ENCODE data around the gene FOSB. TPM values are rescaled to one million over a fixed set of nuclear protein-coding genes. Genes with fewer than 3 reads are reported as not detected.
A peak's percentile ranks its signal among the peaks of the same experiment; 100 is the strongest.

The FOSB gene
- total and polyA plus RNA-seq, 2 donors (not counting 1 experiment from before 2014, with no cell fraction given), result 2.8 to 24.9 TPM

DNA sequence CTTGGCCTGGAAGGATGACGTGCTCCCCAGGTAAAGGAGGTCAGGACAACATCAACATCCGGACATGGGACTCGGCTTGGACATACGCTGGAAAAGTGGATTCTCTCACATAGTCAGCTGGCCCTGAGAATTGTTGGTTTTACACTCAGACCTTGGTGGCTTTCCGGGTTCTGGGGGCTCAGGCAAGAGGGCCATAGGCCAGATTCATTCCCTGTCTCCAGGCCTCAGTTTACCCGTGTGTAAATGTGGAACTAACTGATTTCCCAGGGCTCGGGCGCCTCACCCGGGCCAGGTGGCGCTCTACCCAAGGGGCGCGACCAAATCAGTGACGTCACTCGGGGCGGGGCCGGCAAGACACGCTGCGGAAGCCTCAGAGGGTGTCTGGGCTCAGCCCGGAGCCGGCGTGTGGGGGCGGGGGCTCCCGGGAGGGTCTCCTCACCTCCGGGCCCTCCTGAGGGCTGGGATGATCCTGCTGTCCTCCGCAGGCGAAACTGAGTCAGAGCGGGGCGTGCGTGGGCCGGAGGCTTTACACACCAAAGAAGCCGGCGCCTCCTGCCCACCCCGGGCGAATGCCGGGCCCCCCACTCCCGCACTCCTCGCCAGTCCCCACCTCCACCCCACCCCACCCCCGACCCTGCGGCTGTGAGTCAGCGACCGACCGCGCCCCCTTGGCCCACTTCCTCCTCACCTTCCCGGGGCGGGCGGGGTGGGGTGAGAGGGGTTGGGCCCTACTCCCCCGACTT lies 38.6 kb downstream of the FOSB start:
- H3K27me3 ChIP-seq (ENCODE audit: control insufficient read depth, insufficient read depth, low read length), result no peaks in the 10 kb centered on the region
- H3K4me2 ChIP-seq (ENCODE audit: extremely low read depth, insufficient read depth, low read length), result peak overlapping the region; percentile 94
- H4K20me1 ChIP-seq (ENCODE audit: control insufficient read depth, extremely low read depth, insufficient read depth, low read length), result no peaks in the 10 kb centered on the region
- peak overlapping the region; percentile 83 for H3K27ac ChIP-seq (ENCODE audit: insufficient read depth, low read length)
- no peaks in the 10 kb centered on the region for H3K9me3 ChIP-seq (ENCODE audit: control insufficient read depth, insufficient read depth, low read depth, low read length)
- peak overlapping the region; percentile 60 for H2AFZ ChIP-seq (ENCODE audit: low read length)
- peaks cover 12% of the 10 kb centered on the region for H3K4me1 ChIP-seq (ENCODE audit: control insufficient read depth, extremely low read depth, insufficient read depth, low read length)
- TF ChIP-seq, protein P1, sequence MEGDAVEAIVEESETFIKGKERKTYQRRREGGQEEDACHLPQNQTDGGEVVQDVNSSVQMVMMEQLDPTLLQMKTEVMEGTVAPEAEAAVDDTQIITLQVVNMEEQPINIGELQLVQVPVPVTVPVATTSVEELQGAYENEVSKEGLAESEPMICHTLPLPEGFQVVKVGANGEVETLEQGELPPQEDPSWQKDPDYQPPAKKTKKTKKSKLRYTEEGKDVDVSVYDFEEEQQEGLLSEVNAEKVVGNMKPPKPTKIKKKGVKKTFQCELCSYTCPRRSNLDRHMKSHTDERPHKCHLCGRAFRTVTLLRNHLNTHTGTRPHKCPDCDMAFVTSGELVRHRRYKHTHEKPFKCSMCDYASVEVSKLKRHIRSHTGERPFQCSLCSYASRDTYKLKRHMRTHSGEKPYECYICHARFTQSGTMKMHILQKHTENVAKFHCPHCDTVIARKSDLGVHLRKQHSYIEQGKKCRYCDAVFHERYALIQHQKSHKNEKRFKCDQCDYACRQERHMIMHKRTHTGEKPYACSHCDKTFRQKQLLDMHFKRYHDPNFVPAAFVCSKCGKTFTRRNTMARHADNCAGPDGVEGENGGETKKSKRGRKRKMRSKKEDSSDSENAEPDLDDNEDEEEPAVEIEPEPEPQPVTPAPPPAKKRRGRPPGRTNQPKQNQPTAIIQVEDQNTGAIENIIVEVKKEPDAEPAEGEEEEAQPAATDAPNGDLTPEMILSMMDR (conservative IDR thresholded peaks at IDR 0.05 in 1 of 2, IDR thresholded peaks at IDR 0.05 in 1 of 2; ENCODE audit: low read depth in 1 of 2, low read length in 2 of 2), result peak; percentile 32 to 48
- TF ChIP-seq EZH2 (IDR thresholded peaks at IDR 0.05; ENCODE audit: low read length, missing control alignments), result no peak
- peak overlapping the region; percentile 69 for H3K9ac ChIP-seq (ENCODE audit: insufficient read depth, low read length)
- H3K36me3 ChIP-seq (ENCODE audit: control insufficient read depth, insufficient read depth, low read length), result no peaks in the 10 kb centered on the region
- peaks cover 40% of the 10 kb centered on the region for H3K79me2 ChIP-seq (ENCODE audit: control insufficient read depth, insufficient read depth, low read length)
- DNase-seq (ENCODE audit: low read depth in 2 of 2), result peak; percentile 87 to 91
- H3K4me3 ChIP-seq (replicated peaks in 1 of 4; ENCODE audit: control extremely low read depth in 1 of 4, insufficient read depth in 1 of 4, low read depth in 3 of 4, low read length in 4 of 4), result peak overlapping the region; percentile 75 to 96 (median 93)

DNA sequence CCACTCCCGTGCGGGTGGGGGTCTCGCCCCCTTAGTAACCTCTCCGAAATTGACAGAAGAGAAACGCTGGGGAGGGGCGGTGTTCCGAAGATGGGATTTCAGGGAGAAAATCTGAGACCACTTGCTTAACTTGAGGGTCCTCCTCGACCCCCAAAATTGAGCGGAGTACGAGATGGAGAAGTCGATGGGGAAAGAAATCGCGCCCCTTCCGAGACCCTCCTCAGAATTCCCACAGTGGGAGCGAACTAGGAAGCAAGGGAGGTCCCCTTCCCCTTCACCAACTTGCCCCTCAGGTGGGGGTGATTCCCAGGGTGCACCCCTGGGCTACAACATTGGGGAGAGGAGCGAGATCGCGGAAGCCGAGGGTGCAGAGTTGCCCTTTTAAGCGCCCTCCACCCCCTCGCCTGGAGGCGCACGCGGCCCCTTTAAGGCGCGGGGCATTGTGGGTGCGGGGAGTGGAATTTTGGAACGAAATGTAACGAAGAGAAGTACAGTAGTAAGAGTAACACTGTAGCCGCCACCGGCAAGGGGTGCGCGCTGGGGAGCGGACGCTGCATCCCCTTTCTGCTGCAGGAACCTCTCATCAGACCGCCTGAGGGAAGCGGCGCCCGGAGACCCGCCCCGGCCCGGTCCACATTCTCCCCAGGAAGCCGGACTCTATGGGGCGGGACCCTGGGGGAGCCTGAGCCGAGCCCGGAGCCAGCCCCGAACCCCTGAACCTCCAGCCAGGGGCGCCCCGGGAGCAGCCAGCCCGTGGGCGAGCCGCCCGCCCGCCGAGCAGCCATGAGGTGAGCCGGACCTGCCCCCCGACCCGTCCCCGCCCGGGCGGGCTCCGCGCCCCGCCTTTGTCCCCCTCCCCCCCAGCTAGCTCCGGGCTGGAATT lies 39.4 kb downstream of the FOSB start, which contains the start of gene VASP:
Gene VASP, plus strand, starts transcription at position 491 of the 883 bp plus-strand sequence. Its CDS starts 293 bp downstream, at position 784.
- H3K27ac ChIP-seq (ENCODE audit: insufficient read depth, low read length), result peak within 1 kb of the TSS; percentile 83
- peak within 1 kb of the TSS; percentile 69 for H3K9ac ChIP-seq (ENCODE audit: insufficient read depth, low read length)
- peak; percentile 79 to 84 for DNase-seq (ENCODE audit: low read depth in 2 of 2)
- peaks cover 48% of the 10 kb centered on the region for H3K79me2 ChIP-seq (ENCODE audit: control insufficient read depth, insufficient read depth, low read length)
- no peaks in the 10 kb centered on the region for H4K20me1 ChIP-seq (ENCODE audit: control insufficient read depth, extremely low read depth, insufficient read depth, low read length)
- peaks cover 12% of the 10 kb centered on the region for H3K4me1 ChIP-seq (ENCODE audit: control insufficient read depth, extremely low read depth, insufficient read depth, low read length)
- TF ChIP-seq, protein P1 (conservative IDR thresholded peaks at IDR 0.05 in 1 of 2, IDR thresholded peaks at IDR 0.05 in 1 of 2; ENCODE audit: low read depth in 1 of 2, low read length in 2 of 2), result no peak
- no peak for TF ChIP-seq EZH2 (IDR thresholded peaks at IDR 0.05; ENCODE audit: low read length, missing control alignments)
- H3K4me3 ChIP-seq (replicated peaks in 1 of 4; ENCODE audit: control extremely low read depth in 1 of 4, insufficient read depth in 1 of 4, low read depth in 3 of 4, low read length in 4 of 4), result peak within 1 kb of the TSS; percentile 75 to 96 (median 93)
- H2AFZ ChIP-seq (ENCODE audit: low read length), result peak within 1 kb of the TSS; percentile 85
- peak within 1 kb of the TSS; percentile 94 for H3K4me2 ChIP-seq (ENCODE audit: extremely low read depth, insufficient read depth, low read length)
- no peaks in the 10 kb centered on the region for H3K36me3 ChIP-seq (ENCODE audit: control insufficient read depth, insufficient read depth, low read length)
- no peaks in the 10 kb centered on the region for H3K9me3 ChIP-seq (ENCODE audit: control insufficient read depth, insufficient read depth, low read depth, low read length)
- no peaks in the 10 kb centered on the region for H3K27me3 ChIP-seq (ENCODE audit: control insufficient read depth, insufficient read depth, low read length)

DNA sequence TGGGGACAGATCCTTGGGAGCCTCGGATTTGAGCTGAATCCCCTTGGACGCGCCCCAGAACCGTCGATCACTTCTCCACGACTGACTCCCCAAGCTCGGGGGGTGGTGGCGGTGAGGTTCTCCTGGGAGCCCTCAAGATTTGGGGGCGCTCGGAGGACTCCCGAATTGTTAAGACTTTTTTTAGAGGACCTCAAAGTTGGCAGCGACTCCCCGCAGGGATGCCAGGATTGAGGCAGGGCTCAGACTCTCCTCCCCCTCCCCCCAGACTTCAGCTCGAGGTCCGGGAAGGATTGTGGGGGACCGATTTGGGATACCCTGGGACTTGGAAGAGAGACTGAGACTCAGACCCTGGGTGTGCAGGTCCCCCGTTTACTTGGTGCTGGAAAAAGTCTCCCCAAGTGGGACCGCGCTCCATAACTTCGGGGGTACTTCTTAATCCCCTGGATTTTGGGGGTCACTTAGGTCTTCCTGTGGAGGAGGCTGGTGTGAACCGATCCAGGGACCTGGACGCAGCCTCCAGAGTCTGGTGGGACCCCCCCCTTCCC lies 40.1 kb downstream of the FOSB start:
- Histone ChIP-seq H3K9me3 (ENCODE audit: control insufficient read depth, insufficient read depth, low read depth, low read length) (no peaks in the 10 kb centered on the region), H3K4me1 (ENCODE audit: control insufficient read depth, extremely low read depth, insufficient read depth, low read length) (peaks cover 12% of the 10 kb centered on the region), H3K36me3 (ENCODE audit: control insufficient read depth, insufficient read depth, low read length) (peaks cover under 1% of the 10 kb centered on the region), H3K27ac (ENCODE audit: insufficient read depth, low read length) (peak overlapping the region; percentile 80), H3K79me2 (ENCODE audit: control insufficient read depth, insufficient read depth, low read length) (peaks cover 53% of the 10 kb centered on the region), H3K27me3 (ENCODE audit: control insufficient read depth, insufficient read depth, low read length) (no peaks in the 10 kb centered on the region), H2AFZ (ENCODE audit: low read length) (no peak overlapping the region), H3K9ac (ENCODE audit: insufficient read depth, low read length) (peak overlapping the region; percentile 69), H3K4me3 (replicated peaks in 1 of 4; ENCODE audit: control extremely low read depth in 1 of 4, insufficient read depth in 1 of 4, low read depth in 3 of 4, low read length in 4 of 4) (peak overlapping the region; percentile 74 to 96 (median 93)), H4K20me1 (ENCODE audit: control insufficient read depth, extremely low read depth, insufficient read depth, low read length) (no peaks in the 10 kb centered on the region), H3K4me2 (ENCODE audit: extremely low read depth, insufficient read depth, low read length) (peak overlapping the region; percentile 48)
- DNase-seq (ENCODE audit: low read depth in 2 of 2), result peak in 1 of 2 donors; percentile 25
- TF ChIP-seq, protein P1 (conservative IDR thresholded peaks at IDR 0.05 in 1 of 2, IDR thresholded peaks at IDR 0.05 in 1 of 2; ENCODE audit: low read depth in 1 of 2, low read length in 2 of 2), result no peak
- no peak for TF ChIP-seq EZH2 (IDR thresholded peaks at IDR 0.05; ENCODE audit: low read length, missing control alignments)

All from fibroblast of lung (primary cell).